AG09319 (cell line): ENCODE measurements around the gene PRR14.
"Not testable (repeated sequence)": the region's sequence is repeated elsewhere in the genome, so short reads cannot be mapped to it uniquely, and the experiment has no call there.

Experiments used
- DNase-seq: peaks from one replicate; pipeline ENCODE4 v3.0.0-alpha.2; 2010; ENCODE audit warnings: low read depth; ENCODE audit errors: extremely low read depth
- TF ChIP-seq, protein P1 (sequence below): IDR thresholded peaks from 2 replicates; pipeline ENCODE4 v1.5.1; 2011; ENCODE audit warnings: low read depth, mild to moderate bottlenecking, inconsistent platforms, low read length, moderate library complexity

Gene PRR14

DNA sequence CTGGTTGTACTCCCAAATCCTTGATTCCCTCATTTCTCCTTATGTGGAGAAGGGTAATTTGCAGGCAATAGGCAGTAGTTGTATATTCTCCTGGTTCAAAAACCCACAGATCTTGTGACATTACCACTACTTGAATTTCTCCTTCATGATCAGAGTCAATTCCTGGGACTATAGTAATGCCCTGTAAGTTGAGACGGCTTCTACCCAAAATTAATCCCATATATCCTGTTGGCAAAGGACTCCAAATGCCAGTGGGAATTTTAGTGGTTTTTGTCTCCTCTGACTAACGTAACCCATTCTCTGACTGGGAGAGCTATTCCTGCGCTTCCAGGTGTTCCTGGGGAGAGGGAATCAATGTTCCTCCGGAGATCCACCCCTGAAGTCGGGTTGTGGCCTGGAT, 29.0 kb upstream of the PRR14 start:
- TF ChIP-seq, protein P1, sequence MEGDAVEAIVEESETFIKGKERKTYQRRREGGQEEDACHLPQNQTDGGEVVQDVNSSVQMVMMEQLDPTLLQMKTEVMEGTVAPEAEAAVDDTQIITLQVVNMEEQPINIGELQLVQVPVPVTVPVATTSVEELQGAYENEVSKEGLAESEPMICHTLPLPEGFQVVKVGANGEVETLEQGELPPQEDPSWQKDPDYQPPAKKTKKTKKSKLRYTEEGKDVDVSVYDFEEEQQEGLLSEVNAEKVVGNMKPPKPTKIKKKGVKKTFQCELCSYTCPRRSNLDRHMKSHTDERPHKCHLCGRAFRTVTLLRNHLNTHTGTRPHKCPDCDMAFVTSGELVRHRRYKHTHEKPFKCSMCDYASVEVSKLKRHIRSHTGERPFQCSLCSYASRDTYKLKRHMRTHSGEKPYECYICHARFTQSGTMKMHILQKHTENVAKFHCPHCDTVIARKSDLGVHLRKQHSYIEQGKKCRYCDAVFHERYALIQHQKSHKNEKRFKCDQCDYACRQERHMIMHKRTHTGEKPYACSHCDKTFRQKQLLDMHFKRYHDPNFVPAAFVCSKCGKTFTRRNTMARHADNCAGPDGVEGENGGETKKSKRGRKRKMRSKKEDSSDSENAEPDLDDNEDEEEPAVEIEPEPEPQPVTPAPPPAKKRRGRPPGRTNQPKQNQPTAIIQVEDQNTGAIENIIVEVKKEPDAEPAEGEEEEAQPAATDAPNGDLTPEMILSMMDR: no peak
- peak; percentile 64 for DNase-seq

DNA sequence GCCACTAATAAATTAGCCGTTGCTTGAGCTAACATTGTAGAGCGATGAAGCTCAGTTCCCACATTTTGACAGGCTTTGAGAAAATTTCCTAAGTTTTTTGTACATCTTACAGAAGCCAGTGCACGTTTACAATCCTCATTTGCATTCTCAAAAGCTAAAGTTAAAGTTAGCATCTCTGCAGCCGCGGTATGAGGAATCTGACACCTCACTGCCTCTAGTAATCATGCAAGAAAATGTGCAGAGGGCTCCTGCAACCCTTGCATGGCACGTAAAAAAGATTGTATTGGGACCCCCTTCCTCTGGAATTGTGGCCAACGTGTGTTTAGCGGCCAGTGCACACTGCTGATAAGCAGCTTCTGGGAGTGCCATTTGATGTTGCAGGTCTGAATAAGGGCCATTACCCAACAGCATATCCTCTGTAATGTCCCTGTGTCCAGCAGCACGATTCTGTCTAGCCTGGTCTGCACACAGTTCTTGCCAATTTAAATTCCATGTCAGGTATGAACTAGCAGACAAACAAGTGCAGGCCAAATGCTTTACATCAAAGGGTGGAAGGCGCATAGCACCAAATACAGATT, 28.2 kb upstream of the PRR14 start:
- TF ChIP-seq, protein P1: no peak
- no peak for DNase-seq

DNA sequence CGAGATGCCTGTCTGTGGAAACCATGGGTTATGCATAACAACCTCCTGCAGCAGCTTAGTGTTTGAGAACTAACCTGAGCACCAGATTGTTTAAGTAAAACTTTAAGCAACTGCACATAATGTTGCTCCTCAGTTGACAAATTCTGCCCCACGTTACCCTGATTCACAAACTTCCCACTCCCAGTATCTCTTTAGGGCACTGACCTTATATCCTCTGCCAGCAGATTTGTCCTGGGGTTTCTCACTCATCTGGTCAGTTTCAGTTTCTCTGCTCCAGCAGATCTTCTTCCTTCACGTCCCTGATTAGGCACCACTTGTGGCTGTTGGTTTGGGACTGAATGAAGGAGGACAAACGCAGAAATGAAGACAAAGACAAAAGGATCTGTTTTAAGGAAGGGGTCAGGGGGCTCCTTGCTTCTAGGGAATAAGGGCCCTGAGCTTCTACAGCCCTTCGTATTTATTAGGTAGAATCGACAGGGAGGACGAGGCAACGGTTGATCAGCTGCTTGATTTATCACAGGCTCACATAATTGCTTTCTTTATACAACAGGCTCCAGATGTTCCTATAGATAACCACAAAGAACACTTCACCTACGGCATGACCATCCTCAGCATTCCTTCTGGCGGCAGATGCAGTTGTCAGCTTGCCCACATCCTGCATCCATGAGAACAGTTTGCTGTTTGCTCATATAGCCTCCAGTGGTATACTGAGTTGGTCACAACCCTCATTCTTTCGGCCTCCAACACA, 27.1 kb upstream of the PRR14 start:
- TF ChIP-seq, protein P1: no peak
- DNase-seq: no peak

DNA sequence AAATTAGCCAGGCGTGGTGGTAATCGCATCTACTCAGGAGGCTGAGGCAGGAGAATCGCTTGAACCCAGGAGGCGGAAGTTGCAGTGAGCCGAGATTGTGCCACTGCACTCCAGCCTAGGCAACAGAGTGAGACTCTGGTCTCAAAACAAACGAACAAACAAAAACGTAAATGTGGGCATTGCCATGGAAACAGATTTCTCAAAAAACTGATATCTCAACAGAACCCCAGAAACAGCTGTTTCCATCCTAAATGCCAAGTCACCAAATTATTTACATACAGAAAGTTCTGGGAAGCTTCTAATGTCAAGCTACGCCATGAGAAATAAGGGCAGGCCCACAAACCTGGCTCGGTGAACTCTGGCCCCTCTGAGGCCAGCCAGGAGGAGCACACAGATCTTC, 24.5 kb upstream of the PRR14 start:
- DNase-seq: no peak
- TF ChIP-seq, protein P1: no peak

DNA sequence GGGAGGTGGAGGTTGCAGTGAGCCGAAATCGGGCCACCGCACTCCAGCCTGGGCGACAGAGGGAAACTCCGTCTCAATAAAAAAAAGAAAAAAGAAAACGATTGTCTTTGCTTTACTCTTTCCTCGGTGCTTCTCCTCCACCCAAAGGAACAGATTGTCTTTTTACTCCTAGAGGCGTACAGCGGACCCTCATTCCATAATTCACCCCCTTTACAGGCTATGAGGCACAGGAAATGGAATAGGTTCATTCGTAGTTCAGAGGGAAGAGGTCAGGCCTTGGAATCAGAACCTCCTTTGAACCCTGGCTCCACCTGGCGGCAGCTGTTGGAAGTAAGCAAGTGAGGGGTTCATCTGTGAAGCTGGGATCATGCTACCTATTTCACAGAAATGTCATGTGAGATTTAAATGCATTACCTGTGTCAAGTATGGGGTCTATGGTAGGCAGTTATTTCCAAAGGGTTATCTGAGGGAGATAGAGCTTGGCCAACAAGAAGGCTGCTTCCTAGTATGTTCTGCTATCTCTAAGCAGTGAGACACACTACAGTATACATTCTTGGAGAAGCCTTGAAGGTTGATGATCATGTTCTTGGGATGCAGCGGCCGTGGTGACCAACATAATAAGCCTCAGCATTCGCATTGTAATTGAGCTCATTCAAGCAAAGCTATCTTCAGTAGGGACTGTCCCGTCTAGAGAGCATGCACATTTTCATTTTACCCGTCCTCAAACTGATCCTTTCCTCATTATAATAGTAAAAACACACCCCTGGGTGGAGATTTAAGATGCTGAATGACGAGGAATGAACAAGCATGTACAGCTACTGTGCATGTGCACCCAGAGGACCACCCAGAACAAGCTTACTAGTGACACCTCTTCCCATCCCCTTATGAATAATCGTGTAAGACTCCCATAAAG, 21.9 kb upstream of the PRR14 start:
- TF ChIP-seq, protein P1: peak; percentile 95
- DNase-seq: peak; percentile 43

DNA sequence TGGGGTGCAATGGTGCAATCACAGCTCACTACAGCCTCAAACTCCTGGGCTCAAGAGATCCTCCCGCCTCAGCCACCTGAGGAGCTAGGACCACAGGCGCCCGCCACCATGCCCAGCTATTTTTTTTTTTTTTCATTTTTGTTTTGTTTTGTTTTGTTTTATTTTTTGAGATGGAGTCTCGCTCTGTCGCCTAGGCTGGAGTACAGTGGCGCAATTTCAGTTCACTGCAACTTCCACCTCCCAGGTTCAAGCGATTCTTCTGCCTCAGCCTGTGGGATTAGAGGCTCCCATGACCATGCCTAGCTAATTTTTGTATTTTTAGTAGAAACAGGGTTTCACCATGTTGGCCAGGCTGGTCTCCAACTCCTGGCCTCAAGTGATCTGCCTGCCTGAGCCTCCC, 18.3 kb upstream of the PRR14 start:
- not testable (repeated sequence) for DNase-seq

DNA sequence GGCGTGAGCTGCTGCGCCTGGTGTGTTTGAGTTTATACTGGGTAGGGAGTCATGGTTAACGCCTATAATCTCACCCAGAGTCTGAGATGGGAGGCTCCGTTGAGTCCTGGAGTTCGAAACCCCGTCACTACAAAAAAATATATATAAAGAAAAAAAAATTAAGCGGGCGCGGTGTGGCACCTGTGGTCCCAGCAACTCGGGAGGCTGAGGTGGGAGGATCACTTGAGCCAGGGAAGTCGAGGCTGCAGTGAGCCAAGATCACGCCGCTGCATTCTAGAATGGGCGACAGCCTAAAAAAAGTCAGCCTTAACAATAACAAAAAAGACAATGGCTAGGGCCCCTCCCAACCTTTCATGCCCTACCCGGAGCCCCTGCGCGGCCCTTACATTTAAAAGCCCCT, 17.2 kb upstream of the PRR14 start:
- TF ChIP-seq, protein P1: no peak
- DNase-seq: no peak
